Raji (cell line): ENCODE data around the gene RETREG1.

Source experiments
- POLR2A ChIP-seq: IDR thresholded peaks from 2 replicates; pipeline ENCODE4 v1.6.1; 2011; ENCODE audit warnings: low read depth, low read length, control low read depth; ENCODE audit not compliant: insufficient read depth

RETREG1 gene

DNA sequence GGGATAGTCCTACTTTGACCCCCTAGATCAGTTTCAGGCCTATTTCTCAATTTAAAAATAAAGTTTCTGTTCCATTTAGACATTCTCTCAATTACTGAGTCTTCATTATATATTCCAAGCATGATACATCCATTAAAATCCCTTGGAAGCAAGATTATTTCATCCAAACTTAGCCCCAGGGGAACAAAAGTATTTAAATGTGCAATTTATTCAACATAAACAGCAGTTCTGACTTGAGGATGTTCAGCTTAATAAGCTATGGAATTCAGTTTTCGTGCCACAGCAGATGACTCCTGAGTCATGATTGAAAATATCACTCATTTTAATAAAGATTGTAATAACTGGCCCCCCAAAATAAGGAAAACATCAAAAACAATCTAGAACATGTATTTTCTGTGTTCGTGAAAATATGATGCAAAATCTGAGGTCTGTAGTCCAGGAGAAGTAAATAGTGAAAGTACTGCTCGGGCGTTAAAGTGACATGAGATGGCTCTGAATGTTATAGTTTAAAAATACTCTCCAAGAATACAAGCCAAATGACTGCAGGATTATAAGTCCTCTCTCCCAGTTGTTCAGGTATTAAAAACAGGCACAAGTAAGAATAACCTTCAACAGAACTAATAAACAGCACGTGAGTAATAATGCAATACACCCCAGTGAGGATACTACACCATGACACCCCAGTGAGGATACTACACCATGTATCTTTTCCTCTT, 67.1 kb downstream of the RETREG1 start:
- no peak for TF ChIP-seq POLR2A

- TF ChIP-seq POLR2A, result no peak
Measured at GRCh38 chr5:16548812-16549211, 68.0 kb downstream of the RETREG1 start.

- TF ChIP-seq POLR2A, result no peak
Measured at GRCh38 chr5:16548115-16548514, 68.7 kb downstream of the RETREG1 start.

DNA sequence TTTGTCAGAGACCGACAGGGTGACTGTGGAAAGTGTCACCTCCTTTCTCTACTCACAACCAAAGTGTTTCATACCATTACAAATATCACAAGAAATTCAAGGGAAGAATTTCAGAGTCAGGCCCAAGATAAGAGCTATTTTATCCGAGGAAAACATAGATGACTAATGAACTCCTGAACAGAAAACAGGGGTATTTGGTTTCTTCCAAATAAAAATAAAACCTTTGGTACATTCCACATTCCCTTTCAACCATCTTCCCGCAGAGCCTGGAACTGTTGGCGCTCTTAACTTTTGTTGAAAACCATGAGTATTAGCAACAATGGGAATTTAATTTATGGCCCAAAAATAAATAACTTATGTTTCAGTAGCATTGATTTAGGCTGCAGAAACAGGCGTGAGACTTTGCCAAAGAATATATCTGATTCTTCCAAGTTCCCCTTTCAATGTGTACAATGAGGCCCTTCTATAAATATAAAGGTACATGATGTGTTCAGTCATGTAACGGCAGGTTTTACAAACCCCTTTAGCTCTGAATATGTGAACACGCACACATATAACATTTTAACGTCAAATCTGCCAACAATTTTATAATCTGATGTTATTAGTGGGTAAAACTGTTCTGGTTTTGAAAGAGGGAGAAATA, 69.5 kb downstream of the RETREG1 start:
- no peak for TF ChIP-seq POLR2A

DNA sequence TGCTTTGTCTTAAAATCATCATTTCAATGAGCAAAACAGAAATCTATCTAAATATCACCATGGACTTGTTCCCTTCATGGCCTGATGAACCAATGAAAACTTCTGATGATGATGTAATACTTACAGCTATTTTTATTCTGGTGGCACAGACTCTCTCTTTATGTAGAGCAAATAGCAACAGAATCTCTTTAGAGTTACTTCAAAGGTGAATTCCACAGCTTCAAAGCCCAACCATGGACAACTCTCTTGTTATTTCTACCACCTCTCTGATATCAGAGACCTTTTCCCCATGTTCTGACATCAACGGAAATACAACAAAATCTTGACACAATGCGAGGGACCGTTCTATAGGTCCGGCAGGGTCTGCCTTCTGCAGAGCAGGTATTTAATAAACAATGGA, 70.1 kb downstream of the RETREG1 start:
- no peak for TF ChIP-seq POLR2A

DNA sequence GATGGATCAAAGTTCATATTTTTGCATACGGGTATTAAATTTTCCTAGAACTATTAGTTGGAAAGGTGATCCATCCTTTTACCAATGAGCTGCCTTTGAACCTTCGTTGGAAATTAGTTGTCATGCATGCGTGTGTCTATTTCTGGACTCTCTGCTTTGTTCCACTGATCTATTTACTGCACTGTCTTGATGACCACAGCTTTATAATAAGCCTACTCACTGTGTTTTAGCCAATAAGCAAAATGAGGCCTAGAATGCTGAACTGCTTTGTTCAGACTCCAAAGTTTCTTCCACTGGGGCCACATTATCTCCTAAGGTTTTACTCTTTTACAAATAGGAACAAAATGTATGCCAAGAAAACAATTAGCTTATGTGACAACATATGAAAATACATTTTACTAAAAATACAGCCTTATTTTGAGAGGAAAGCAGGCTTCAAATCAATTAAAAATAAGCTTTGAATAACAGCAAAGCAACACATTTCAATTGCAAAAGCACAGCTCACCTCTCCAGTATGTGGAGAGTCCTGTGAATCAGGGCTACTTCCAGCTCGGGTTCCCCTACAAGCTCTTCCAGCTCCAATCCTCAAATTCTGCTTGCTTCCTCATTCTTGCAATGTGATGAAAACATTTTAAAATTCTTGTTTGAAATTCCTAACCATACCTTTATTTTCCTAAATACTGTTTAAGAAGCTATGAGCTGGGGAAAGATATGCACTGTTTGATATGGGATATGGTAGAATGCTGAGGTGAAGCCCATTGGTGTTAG, 72.0 kb downstream of the RETREG1 start:
- no peak for TF ChIP-seq POLR2A

GRCh38 chr5:16542236-16542635, 74.6 kb downstream of the RETREG1 start:
- TF ChIP-seq POLR2A, result no peak

DNA sequence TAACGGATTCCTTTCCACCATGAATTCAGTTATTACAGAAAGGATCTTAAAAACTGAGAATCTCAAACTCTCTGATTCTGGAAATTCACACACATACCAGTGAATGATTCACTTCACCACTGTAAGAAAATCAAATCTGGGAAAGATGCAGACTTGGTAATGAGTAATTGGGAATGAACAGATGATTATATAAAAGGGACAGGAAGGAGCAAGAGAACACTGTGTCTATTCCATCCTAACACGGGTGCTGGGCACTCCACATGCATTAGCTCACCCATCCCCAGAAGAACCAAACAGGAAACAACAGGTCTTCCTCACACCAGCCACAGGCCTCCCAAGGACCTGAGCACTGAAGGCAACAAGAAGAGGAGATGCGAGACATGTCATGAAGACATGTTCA, 76.4 kb downstream of the RETREG1 start:
- no peak for TF ChIP-seq POLR2A

DNA sequence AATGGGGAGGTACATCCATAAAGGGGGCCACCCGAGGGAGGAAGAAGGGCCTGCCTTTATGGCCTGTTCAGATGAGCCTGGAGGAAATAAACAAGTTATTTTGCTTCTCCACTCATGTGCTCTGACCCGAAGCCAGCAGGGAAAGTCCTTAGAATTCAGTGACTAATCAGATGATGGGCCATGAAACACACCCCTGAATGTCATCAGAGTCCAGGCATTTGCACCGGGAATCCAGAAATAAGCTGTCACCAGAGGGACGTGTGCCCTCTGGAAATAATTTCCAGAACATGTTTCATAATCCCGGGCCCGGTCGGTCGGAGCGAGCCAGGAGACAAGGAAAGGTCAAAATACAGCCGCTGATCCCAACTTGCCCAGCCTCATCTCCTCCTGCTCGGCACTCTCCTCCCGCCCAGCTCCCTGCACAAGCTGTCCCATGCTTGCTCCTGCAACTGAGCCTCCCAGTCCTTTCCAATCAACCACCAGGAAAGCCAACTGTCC, 77.6 kb downstream of the RETREG1 start:
- TF ChIP-seq POLR2A, result no peak

- no peak for TF ChIP-seq POLR2A
Measured at GRCh38 chr5:16538006-16538405, 78.8 kb downstream of the RETREG1 start.

DNA sequence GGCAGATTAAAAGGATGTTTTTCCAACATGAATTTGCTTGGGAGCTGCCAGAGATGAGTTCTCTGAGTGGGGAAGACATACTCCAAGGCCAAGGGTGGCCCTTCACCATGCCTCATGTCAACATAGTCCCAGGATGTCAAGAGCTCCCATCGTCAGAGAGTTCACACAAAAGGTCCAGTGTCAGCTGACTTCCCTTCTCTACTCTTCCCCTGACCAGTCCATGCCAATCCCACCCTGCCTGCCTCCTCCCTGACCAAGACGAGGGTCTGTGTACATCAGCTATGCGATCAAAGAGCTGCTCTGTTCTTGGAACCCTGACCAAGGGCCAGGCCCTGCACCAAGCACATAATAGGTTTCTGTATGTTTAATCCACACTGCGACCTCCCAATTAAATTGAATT, 80.0 kb downstream of the RETREG1 start:
- no peak for TF ChIP-seq POLR2A

DNA sequence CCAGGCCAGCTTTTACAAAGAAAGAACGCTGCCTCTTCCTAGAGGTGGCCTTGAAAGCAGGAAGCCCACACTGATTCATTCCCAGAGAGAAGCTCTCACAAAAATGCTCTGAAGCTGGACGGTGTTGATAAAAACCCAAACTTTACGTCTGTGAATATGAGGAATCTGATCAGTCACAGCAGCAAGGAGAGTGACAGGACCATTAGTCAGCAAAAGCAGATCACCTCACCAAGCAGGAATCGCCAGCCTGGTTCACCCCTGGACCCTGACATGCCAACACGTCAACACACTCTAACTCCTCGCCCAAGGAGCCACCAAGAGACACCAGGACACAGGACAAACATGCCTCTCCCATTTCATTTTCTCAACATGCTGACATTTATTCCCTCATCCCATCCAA, 80.6 kb downstream of the RETREG1 start:
- no peak for TF ChIP-seq POLR2A

DNA sequence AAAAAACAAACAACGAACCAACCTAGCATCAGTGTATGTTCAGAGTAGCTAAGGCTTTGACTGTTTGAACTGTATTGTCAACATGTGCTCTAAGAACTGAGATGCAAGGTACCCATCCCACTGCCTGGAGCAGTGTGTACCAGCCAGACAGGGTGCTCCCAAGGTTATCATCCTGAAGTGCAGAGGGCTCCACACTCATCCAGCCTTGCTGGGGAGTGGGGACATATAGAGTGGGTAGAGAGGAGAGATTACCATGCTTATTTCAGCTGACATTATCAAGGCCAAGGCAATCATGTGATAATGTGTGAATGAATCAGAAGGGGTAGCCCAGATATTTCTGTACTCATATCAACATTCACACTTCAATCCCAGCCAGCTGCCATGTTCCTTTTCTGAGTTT, 82.5 kb downstream of the RETREG1 start:
- no peak for TF ChIP-seq POLR2A

DNA sequence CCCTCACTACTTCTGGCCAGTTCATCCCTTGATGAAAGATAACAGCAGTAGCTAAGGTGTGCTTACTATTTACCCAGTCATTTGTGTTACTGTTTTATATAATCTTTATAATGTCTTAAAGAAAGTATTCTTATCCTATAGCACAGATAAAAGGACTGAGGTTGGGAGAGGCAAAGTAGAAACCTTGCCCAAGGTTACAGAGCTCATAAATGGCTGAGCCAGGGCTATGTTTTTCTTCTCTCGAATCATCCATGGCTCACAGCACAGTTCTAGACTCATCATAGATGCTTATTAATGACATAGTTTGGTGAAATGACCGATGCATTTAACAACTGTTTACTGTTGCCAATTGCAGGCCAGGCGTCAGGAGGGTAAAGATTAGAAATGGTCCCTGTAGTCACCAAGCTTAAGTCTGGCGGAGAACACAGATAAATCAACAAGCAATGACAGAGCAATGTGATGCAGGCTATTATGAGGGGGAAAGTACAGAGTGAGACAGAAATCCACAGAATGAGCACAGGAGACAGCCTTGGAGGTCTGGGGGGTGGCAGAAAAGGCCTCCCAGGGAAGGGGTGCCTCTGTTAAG, 85.6 kb downstream of the RETREG1 start:
- TF ChIP-seq POLR2A, result no peak

- TF ChIP-seq POLR2A, result no peak
Measured at GRCh38 chr5:16529306-16529705, 87.5 kb downstream of the RETREG1 start.
